HG03103 (cell line): ENCODE results near the gene PPP4R1.

Experiments used
- ATAC-seq: cut with Tn5 transposase; IDR thresholded peaks from one replicate; pipeline ENCODE4 v1.9.1; 2021; ENCODE audit warnings: low read depth; ENCODE audit not compliant: unreplicated experiment

The PPP4R1 gene

GRCh38 chr18:9596226-9596625, 18.1 kb downstream of the PPP4R1 start:
- ATAC-seq: no peak

DNA sequence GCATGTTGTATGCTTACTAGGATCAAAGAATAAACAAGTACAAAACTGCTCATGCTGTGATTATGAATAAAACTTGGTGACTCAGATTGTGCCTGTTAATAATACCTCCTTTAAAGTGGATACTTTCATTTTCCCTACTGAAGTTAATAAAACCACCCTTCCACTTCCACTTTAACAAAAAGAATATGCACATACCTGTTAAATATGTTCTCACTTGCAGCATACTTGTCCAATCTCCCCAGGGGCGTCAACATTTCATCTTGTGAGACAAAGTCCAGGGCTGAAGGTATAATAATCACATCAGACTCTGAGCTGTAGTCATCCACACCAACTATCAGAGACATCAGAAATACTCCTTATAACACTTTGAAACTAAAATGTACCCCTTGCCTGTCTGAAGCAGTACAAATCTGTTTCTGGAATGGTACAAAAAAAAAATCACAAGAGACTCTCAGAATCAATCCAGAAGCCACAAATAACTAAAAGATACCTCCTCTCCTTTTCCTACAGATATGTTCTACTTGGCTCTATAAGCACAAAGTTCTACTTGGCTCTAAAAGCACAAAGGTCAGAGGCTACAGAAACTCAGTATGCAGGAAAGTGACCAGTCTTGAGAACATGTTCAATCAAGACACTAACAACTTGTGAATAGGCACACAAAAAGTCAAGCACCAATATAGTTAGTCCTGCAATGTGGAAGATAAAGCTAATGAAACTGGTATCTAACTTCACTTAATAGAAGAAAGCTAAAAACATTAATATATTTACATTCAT, 19.3 kb downstream of the PPP4R1 start:
- ATAC-seq: no peak

GRCh38 chr18:9587924-9588323, 26.4 kb downstream of the PPP4R1 start:
- no peak for ATAC-seq

DNA sequence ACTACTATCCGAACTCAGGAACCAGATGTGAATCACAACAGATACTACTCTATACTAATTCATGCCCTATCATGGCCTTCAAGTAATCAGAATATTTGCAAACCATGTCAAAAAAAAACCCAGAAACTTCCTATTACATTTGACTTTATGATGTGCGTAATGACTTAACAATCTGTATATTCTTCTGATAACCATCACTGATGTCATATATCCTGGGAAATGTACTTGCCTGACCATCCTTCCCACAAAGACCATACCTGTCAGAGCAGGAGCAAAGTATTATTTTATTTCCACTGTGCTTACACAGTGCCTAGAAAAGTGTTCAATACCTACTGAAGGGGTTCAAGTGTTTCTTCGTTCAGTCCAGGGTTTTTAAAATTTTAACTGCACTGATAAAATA, 27.5 kb downstream of the PPP4R1 start:
- no peak for ATAC-seq

DNA sequence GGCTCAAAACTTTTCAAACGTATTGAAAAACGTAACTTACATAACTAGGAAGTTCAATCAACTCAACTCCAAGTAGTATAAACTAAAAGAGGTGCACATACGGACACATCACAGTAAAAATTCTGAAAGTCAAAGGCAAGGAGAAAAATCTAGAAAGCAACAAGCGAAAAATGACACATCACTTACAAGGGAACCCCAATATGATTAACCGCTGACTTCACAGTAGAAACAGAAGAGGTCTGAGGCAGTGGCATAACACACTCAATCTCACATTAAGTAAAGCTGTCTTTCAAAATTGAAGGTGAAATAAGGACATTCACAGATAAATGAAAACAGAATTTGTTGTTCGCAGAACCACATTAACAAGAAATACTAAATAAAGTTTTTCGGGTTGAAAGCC, 32.7 kb downstream of the PPP4R1 start:
- no peak for ATAC-seq

DNA sequence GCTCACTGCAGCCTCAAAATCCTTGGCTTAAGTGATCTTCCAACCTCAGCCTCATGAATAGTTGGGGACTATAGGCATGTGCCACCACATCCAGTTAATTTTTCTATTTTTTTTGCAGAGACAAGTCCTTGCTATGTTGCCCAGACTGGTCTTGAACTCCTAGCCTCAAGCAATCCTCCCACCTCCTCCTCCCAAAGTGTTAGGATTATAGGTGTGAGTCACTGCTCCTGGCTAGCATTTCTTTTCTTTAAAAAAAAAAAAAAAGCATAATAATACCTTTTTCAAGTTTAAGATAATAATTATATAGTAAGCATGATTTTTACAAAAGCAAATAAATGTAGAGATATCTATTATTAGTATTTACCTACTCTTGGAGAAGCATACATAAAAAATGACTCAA, 36.1 kb downstream of the PPP4R1 start:
- ATAC-seq: no peak

- no peak for ATAC-seq
Observed at GRCh38 chr18:9577361-9577760, 37.0 kb downstream of the PPP4R1 start.

DNA sequence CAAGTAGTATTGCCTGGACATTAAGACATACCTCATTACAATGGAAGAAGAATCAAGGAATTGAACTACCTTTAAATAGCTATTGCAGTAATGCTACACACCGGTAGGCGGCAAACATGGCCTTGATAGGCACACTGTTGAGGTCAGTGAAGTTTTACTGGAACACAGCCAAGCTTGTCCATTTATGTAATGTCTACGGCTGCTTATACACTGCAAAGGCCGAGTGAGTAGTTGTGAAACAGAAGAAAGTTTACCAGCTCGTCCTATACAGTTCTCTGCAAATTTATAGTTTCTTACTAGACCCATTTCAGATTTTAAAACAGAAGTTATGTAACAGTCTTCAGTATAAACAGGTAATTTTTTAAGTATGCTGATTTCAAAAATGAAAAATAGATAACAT, 38.8 kb downstream of the PPP4R1 start:
- no peak for ATAC-seq

GRCh38 chr18:9574473-9575115, 39.8 kb downstream of the PPP4R1 start:
- no peak for ATAC-seq

GRCh38 chr18:9571546-9571945, 42.8 kb downstream of the PPP4R1 start:
- ATAC-seq: no peak

DNA sequence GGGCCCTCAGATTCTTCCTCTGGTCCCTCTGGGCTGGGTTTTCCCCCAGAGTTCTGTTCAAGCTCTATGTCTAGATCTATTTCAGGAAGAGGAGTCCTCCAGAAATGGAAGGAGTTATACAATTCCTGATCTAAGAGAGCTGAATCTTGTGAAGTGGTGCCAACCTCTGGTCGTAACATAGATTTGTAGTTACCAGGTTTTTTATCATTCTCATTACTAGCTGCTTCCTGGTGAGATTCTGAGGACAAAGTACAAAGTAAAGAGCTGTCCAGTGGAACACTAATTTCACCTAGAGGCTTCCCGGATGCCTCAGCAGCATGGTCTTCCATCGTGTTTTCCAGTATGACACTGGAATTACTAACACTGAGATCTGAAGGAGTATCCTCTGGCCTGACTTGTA, 44.1 kb downstream of the PPP4R1 start:
- ATAC-seq: no peak

DNA sequence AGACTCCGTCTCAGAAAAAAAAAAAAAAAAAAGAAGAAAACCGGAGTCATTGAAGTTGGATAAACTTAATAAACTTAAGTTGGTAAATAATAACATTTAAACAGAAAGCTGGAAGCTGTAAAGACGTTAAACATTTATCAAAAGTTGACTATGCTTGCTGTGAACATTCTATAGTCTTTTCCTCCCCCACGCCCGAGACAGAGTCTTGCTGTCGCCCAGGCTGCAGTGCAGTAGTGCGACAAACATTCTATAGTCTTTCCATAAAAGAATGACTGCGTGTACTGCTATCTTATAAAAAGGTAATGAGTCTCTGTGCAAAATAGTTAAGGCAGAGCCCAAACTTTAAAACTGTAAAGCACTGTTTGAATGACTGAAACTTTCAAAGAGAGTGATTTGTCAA, 45.2 kb downstream of the PPP4R1 start:
- ATAC-seq: no peak

GRCh38 chr18:9568186-9568585, 46.2 kb downstream of the PPP4R1 start:
- no peak for ATAC-seq

GRCh38 chr18:9565407-9565806, 49.0 kb downstream of the PPP4R1 start:
- no peak for ATAC-seq

DNA sequence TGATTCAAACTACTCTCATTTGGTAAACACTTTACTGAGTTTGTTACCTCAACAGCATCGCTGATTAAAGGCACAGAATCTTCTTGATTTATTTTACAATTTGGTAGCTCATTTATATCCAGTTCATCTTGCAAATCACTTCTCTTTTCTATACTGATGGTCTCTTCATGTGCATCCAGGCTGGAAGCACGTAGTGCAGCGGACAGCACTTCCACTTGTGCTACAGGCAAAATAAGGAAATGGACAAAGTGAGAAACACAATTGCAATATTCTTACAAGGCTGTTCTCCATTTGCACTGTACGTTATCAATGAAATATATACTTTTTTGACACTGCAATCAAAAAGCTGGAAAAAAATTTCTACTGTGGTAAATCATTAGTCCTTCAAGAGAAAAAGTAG, 51.0 kb downstream of the PPP4R1 start:
- no peak for ATAC-seq

DNA sequence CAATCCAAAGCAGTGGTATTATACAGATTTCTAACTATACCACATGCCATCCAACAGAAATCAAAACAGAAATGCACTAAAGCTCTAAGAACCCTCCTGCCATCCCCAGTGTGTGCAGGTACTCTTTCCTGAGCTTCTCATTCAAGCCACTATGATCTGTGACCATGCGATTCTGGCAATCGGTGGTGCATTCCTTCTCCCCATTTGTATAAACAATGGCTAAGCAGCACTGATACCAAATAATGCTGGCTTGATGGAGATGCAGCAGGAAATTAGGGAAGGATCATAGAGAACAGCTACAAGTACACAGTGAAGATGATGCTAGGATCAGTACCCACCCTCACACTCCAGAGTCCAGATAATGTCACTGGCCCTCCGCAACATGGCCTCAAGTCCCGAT, 51.8 kb downstream of the PPP4R1 start:
- no peak for ATAC-seq

DNA sequence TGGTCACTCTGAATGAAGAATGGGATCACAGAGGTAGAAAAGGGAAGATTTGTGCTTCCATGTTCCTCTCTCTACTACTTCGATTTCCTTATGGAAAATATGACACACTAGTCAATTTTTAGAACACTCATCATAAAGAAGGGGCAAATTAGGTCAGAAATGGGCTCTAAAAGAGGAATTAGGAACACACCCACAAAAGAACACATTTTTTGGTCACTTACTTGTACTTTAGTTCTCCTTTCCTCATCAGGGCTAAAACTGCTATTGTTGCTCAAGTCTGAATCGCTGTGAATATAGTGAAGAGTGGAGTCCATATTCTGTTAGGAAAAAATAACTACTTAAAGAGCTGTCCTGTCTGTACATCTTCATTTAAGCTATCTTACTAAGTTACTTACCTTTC, 52.6 kb downstream of the PPP4R1 start:
- ATAC-seq: no peak

DNA sequence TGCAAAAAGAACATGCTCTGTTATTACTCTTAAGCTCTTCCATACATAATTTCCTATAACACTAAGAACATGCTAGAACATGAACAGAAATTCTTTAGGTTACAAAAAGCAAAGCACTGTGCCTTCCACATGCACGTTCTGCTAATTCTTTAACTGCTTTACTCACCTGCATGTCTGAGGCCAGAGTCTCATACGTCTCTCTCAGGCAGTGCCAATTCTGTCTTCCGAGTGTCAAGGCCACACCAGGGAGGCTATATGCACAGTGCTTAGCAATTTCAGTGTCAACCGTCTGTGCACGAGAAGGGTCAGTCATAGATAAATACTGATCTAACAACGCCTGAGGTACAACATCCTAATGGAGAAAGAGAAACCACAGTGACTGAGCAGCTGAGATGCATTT, 55.1 kb downstream of the PPP4R1 start:
- no peak for ATAC-seq

GRCh38 chr18:9558387-9559064, 55.8 kb downstream of the PPP4R1 start:
- no peak for ATAC-seq

- ATAC-seq: no peak
Observed at GRCh38 chr18:9557250-9557943, 57.0 kb downstream of the PPP4R1 start.

DNA sequence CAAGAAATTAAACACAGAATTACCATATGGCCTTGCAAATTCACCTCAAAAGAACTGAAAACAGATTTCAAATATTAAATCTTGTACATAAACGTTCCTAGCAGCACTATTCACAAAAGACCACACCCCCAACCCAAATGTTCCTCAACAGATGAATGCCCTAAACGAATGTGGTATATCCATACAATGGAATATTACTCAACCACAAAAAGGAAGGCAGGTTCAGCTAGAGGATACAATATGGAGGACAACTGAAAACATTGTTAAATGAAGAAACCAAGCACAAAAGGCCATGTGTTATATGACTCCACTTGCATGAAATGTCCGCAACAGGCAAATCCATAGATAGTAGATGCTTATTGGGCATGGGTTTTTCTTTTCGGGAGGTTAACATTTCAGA, 61.7 kb downstream of the PPP4R1 start:
- no peak for ATAC-seq
